Body of pancreas (tissue), 4 donors: ENCODE measurements around the gene EFCAB6.

ENCODE experiments used
- POLR2A ChIP-seq, 3 donors: fragments of 450-650 bp; IDR thresholded peaks; one replicate each; pipeline ENCODE4 v1.6.1; 2016; ENCODE audit warnings: antibody characterized with exemption in 3 of 3, mild to moderate bottlenecking in 2 of 3
- TF ChIP-seq, protein P1 (sequence below), 7 experiments: fragments of 450-650 bp in 4 of 7; fragments of 200-600 bp in 3 of 7; sonication (generic) in 3 of 7; IDR thresholded peaks; one replicate each; pipeline ENCODE4 v1.5.1; 2016 to 2019; ENCODE audit warnings: antibody characterized with exemption in 7 of 7

GRCh38 chr22:43861529-43861928, 49.4 kb upstream of the EFCAB6 start:
- TF ChIP-seq, protein P1, sequence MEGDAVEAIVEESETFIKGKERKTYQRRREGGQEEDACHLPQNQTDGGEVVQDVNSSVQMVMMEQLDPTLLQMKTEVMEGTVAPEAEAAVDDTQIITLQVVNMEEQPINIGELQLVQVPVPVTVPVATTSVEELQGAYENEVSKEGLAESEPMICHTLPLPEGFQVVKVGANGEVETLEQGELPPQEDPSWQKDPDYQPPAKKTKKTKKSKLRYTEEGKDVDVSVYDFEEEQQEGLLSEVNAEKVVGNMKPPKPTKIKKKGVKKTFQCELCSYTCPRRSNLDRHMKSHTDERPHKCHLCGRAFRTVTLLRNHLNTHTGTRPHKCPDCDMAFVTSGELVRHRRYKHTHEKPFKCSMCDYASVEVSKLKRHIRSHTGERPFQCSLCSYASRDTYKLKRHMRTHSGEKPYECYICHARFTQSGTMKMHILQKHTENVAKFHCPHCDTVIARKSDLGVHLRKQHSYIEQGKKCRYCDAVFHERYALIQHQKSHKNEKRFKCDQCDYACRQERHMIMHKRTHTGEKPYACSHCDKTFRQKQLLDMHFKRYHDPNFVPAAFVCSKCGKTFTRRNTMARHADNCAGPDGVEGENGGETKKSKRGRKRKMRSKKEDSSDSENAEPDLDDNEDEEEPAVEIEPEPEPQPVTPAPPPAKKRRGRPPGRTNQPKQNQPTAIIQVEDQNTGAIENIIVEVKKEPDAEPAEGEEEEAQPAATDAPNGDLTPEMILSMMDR (IDR thresholded peaks at IDR 0.05): no peak
- TF ChIP-seq POLR2A (IDR thresholded peaks at IDR 0.05): no peak
